CD8-positive, alpha-beta memory T cell (primary cell): ENCODE results near the gene ASTN2. TPM values are rescaled to one million over a fixed set of nuclear protein-coding genes. Genes with fewer than 3 reads are reported as not detected.

Experiments
- CTCF ChIA-PET: fragments of 350-600 bp; sonication (Branson Sonifier 250); formaldehyde crosslinking; loops from one replicate; lab custom pipeline; 2021; ENCODE audit warnings: antibody characterized with exemption; lab: Charles Lee
- POLR2A ChIA-PET: fragments of 350-600 bp; sonication (Branson Sonifier 250); formaldehyde crosslinking; loops from one replicate; lab custom pipeline; 2021; ENCODE audit warnings: antibody characterized with exemption; lab: Charles Lee
- DNase-seq, 5 donors: peaks; one replicate each; pipeline versions ENCODE4 v3.0.0 to v3.0.0-alpha.2; 2020 to 2022; ENCODE audit warnings: mixed read lengths in 1 of 5
- H3K27ac ChIP-seq: one replicate; pipeline ENCODE4 v1.7.0; 2013; ENCODE audit warnings: low read depth, mild to moderate bottlenecking, low read length, moderate library complexity
- H3K27me3 ChIP-seq: 2 replicates; pipeline ENCODE4 v1.7.0; 2013; ENCODE audit warnings: low read length, mild to moderate bottlenecking; ENCODE audit not compliant: insufficient read depth, poor library complexity, severe bottlenecking
- H3K36me3 ChIP-seq: 2 replicates; pipeline ENCODE4 v1.7.0; 2013; ENCODE audit warnings: mild to moderate bottlenecking, low read length, moderate library complexity; ENCODE audit not compliant: insufficient read depth
- H3K4me1 ChIP-seq: 2 replicates; pipeline ENCODE4 v1.7.0; 2013; ENCODE audit warnings: mild to moderate bottlenecking, low read length, moderate library complexity; ENCODE audit not compliant: insufficient read depth
- H3K4me3 ChIP-seq: 2 replicates; pipeline ENCODE4 v1.7.0; 2013; ENCODE audit warnings: mild to moderate bottlenecking, low read length
- H3K9me3 ChIP-seq: 2 replicates; pipeline ENCODE4 v1.7.0; 2013; ENCODE audit warnings: mild to moderate bottlenecking, low read length
- H3K27ac Mint-ChIP-seq, 8 donors: one replicate each; pipeline ENCODE4 v1.8.0; 2020 to 2021; ENCODE audit warnings: mixed read lengths in 8 of 8, mild to moderate bottlenecking in 6 of 8, inconsistent platforms in 3 of 8, moderate library complexity in 3 of 8
- H3K27me3 Mint-ChIP-seq, 2 donors: one replicate each; pipeline ENCODE4 v1.8.0; 2020 to 2021; ENCODE audit warnings: mixed read lengths in 2 of 2, mild to moderate bottlenecking in 1 of 2, moderate library complexity in 1 of 2
- H3K36me3 Mint-ChIP-seq, 3 donors: one replicate each; pipeline ENCODE4 v1.8.0; 2020 to 2021; ENCODE audit warnings: mixed read lengths in 3 of 3, inconsistent platforms in 1 of 3, mild to moderate bottlenecking in 1 of 3
- H3K4me1 Mint-ChIP-seq, 3 donors: one replicate each; pipeline ENCODE4 v1.8.0; 2020 to 2021; ENCODE audit warnings: mixed read lengths in 3 of 3, inconsistent platforms in 1 of 3, mild to moderate bottlenecking in 1 of 3
- H3K4me3 Mint-ChIP-seq, 7 donors: one replicate each; pipeline ENCODE4 v1.8.0; 2020 to 2021; ENCODE audit warnings: mixed read lengths in 7 of 7, mild to moderate bottlenecking in 6 of 7, moderate library complexity in 4 of 7, inconsistent platforms in 2 of 7
- H3K9me3 Mint-ChIP-seq, 5 donors: one replicate each; pipeline ENCODE4 v1.8.0; 2020 to 2022; ENCODE audit warnings: mixed read lengths in 5 of 5, mild to moderate bottlenecking in 3 of 5, moderate library complexity in 2 of 5, inconsistent platforms in 1 of 5
- polyA plus RNA-seq: library from polyadenylated mRNA; unstranded; fragments of 300-500 nt; fragmentation: Illumina TruSeq; gene quantifications from one replicate; pipeline ENCODE4 v1.2.3, GENCODE V29; 2021
- total RNA-seq, 2 experiments: library from RNA; stranded (reverse); gene quantifications; one replicate each; pipeline ENCODE4 v1.2.3, GENCODE V29; 2021

Gene ASTN2
- total and polyA plus RNA-seq, 3 experiments from 2014 or later = 4.1 to 4.8 (median 4.2) TPM

GRCh38 chr9:116501871-116502270 lies 913.0 kb downstream of the ASTN2 start:
- no peaks in the 10 kb centered on the region for H3K4me1 ChIP-seq
- ChIA-PET POLR2A (no interaction called here), CTCF (no interaction called here)
- no peaks in the 10 kb centered on the region for H3K9me3 ChIP-seq
- no peak for DNase-seq
- no peak overlapping the region for H3K4me3 ChIP-seq
- Mint-ChIP-seq H3K27me3 (peaks cover 0 to 2% of the 10 kb centered on the region in 2 donors), H3K9me3 (peaks cover 0 to 10% (median 3%) of the 10 kb centered on the region in 5 donors), H3K4me3 (no peak overlapping the region), H3K36me3 (peaks cover 0 to 8% (median 0%) of the 10 kb centered on the region in 3 donors), H3K4me1 (no peaks in the 10 kb centered on the region), H3K27ac (no peak overlapping the region)
- no peak overlapping the region for H3K27ac ChIP-seq
- no peaks in the 10 kb centered on the region for H3K36me3 ChIP-seq
- no peaks in the 10 kb centered on the region for H3K27me3 ChIP-seq

- Mint-ChIP-seq H3K36me3 (peaks cover 0 to 8% (median 0%) of the 10 kb centered on the region in 3 donors), H3K4me1 (no peaks in the 10 kb centered on the region), H3K27me3 (peaks cover 0 to 3% of the 10 kb centered on the region in 2 donors), H3K9me3 (peaks cover 0 to 9% (median 3%) of the 10 kb centered on the region in 5 donors), H3K4me3 (no peak overlapping the region), H3K27ac (no peak overlapping the region)
- Histone ChIP-seq H3K36me3 (no peaks in the 10 kb centered on the region), H3K4me1 (no peaks in the 10 kb centered on the region), H3K27ac (no peak overlapping the region), H3K4me3 (no peak overlapping the region), H3K9me3 (no peaks in the 10 kb centered on the region), H3K27me3 (no peaks in the 10 kb centered on the region)
- POLR2A ChIA-PET = no interaction called here
- CTCF ChIA-PET = no interaction called here
- DNase-seq = no peak
Observed at GRCh38 chr9:116499986-116500871, 914.6 kb downstream of the ASTN2 start.

GRCh38 chr9:116499434-116499833 lies 915.4 kb downstream of the ASTN2 start:
- H3K27ac Mint-ChIP-seq = no peak overlapping the region
- Histone ChIP-seq H3K27me3 (no peaks in the 10 kb centered on the region), H3K36me3 (no peaks in the 10 kb centered on the region), H3K4me1 (no peaks in the 10 kb centered on the region), H3K4me3 (no peak overlapping the region), H3K27ac (no peak overlapping the region), H3K9me3 (no peaks in the 10 kb centered on the region)
- H3K27me3 Mint-ChIP-seq = peaks cover 0 to 3% of the 10 kb centered on the region in 2 donors
- H3K4me1 Mint-ChIP-seq = no peaks in the 10 kb centered on the region
- H3K9me3 Mint-ChIP-seq = peaks cover 0 to 6% (median 3%) of the 10 kb centered on the region in 5 donors
- no peak for DNase-seq
- H3K4me3 Mint-ChIP-seq = no peak overlapping the region
- ChIA-PET POLR2A (no interaction called here), CTCF (no interaction called here)
- peaks cover 0 to 8% (median 0%) of the 10 kb centered on the region in 3 donors for H3K36me3 Mint-ChIP-seq

GRCh38 chr9:116497095-116497890 lies 917.6 kb downstream of the ASTN2 start:
- no peak overlapping the region for H3K4me3 ChIP-seq
- peaks cover 0 to 3% of the 10 kb centered on the region in 2 donors for H3K27me3 Mint-ChIP-seq
- no peaks in the 10 kb centered on the region for H3K4me1 ChIP-seq
- no peaks in the 10 kb centered on the region for H3K4me1 Mint-ChIP-seq
- no peak overlapping the region for H3K4me3 Mint-ChIP-seq
- peaks cover 0 to 6% (median 0%) of the 10 kb centered on the region in 3 donors for H3K36me3 Mint-ChIP-seq
- POLR2A ChIA-PET = no interaction called here
- no peak overlapping the region for H3K27ac ChIP-seq
- peaks cover 0 to 6% (median 1%) of the 10 kb centered on the region in 5 donors for H3K9me3 Mint-ChIP-seq
- H3K27me3 ChIP-seq = no peaks in the 10 kb centered on the region
- DNase-seq = no peak
- no peaks in the 10 kb centered on the region for H3K9me3 ChIP-seq
- CTCF ChIA-PET = no interaction called here
- H3K36me3 ChIP-seq = no peaks in the 10 kb centered on the region
- H3K27ac Mint-ChIP-seq = no peak overlapping the region

- Mint-ChIP-seq H3K4me3 (no peak overlapping the region), H3K4me1 (no peaks in the 10 kb centered on the region), H3K36me3 (no peaks in the 10 kb centered on the region), H3K27ac (no peak overlapping the region), H3K9me3 (no peaks in the 10 kb centered on the region), H3K27me3 (peaks cover 0 to 3% of the 10 kb centered on the region in 2 donors)
- Histone ChIP-seq H3K4me3 (no peak overlapping the region), H3K4me1 (no peaks in the 10 kb centered on the region), H3K9me3 (no peaks in the 10 kb centered on the region), H3K36me3 (no peaks in the 10 kb centered on the region), H3K27ac (no peak overlapping the region), H3K27me3 (no peaks in the 10 kb centered on the region)
- ChIA-PET CTCF (no interaction called here), POLR2A (no interaction called here)
- DNase-seq = no peak
Observed at GRCh38 chr9:116496167-116496566, 918.7 kb downstream of the ASTN2 start.

DNA sequence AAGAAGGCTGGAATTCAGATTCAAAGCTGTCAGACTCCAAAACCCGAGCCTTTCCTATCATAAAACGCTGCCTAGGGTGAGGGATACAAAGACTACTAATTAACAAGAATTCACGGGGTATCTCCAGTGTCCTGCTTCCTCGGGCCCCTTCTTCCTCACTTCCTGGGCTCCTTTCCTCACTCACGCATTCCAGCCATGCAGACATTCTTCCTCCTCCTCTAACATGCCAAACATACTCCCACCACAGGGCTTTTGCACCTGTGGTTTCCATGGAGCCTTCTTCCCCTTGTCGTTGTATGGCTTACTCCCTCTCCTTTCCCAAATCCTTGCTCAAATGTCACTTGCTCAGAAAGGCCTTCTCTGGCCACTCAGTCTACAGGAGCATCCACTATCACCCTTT lies 919.1 kb downstream of the ASTN2 start:
- Mint-ChIP-seq H3K4me3 (no peak overlapping the region), H3K9me3 (peaks cover 0 to 3% (median 0%) of the 10 kb centered on the region in 5 donors), H3K27ac (no peak overlapping the region), H3K36me3 (no peaks in the 10 kb centered on the region), H3K27me3 (peaks cover 0 to 3% of the 10 kb centered on the region in 2 donors), H3K4me1 (no peaks in the 10 kb centered on the region)
- ChIA-PET CTCF (interaction anchor here (1.4 kb wide), 1 partner anchor 8 kb away, joined by 3 read pairs; no protein-coding TSS in a partner anchor), POLR2A (no interaction called here)
- Histone ChIP-seq H3K4me3 (no peak overlapping the region), H3K27ac (no peak overlapping the region), H3K4me1 (no peaks in the 10 kb centered on the region), H3K36me3 (no peaks in the 10 kb centered on the region), H3K9me3 (no peaks in the 10 kb centered on the region), H3K27me3 (no peaks in the 10 kb centered on the region)
- DNase-seq = no peak

GRCh38 chr9:116494815-116495634 lies 919.8 kb downstream of the ASTN2 start:
- H3K4me1 ChIP-seq = no peaks in the 10 kb centered on the region
- Mint-ChIP-seq H3K9me3 (peaks cover 0 to 5% (median 0%) of the 10 kb centered on the region in 5 donors), H3K4me3 (no peak overlapping the region), H3K36me3 (no peaks in the 10 kb centered on the region), H3K4me1 (no peaks in the 10 kb centered on the region), H3K27me3 (peaks cover 0 to 2% of the 10 kb centered on the region in 2 donors), H3K27ac (no peak overlapping the region)
- H3K9me3 ChIP-seq = no peaks in the 10 kb centered on the region
- H3K27ac ChIP-seq = no peak overlapping the region
- no peak for DNase-seq
- CTCF ChIA-PET = interaction anchor here (1.4 kb wide), 1 partner anchor 9 kb away, joined by 3 read pairs; no protein-coding TSS in a partner anchor
- H3K27me3 ChIP-seq = no peaks in the 10 kb centered on the region
- POLR2A ChIA-PET = no interaction called here
- H3K4me3 ChIP-seq = no peak overlapping the region
- no peaks in the 10 kb centered on the region for H3K36me3 ChIP-seq
